Purkinje cell (primary cell): ENCODE data around the gene TEX30. TPM values are rescaled to one million over a fixed set of nuclear protein-coding genes. Genes with fewer than 3 reads are reported as not detected.

Source experiments
- polyA plus RNA-seq: library from polyadenylated mRNA; unstranded; fragments of >200 nt; fragmentation: Nextera tagmentation; gene quantifications from 2 replicates; pipeline ENCODE4 v1.2.1, GENCODE V29; 2014

The TEX30 gene
- polyA plus RNA-seq = 64.3 and 87.1 TPM in 2 replicates

DNA sequence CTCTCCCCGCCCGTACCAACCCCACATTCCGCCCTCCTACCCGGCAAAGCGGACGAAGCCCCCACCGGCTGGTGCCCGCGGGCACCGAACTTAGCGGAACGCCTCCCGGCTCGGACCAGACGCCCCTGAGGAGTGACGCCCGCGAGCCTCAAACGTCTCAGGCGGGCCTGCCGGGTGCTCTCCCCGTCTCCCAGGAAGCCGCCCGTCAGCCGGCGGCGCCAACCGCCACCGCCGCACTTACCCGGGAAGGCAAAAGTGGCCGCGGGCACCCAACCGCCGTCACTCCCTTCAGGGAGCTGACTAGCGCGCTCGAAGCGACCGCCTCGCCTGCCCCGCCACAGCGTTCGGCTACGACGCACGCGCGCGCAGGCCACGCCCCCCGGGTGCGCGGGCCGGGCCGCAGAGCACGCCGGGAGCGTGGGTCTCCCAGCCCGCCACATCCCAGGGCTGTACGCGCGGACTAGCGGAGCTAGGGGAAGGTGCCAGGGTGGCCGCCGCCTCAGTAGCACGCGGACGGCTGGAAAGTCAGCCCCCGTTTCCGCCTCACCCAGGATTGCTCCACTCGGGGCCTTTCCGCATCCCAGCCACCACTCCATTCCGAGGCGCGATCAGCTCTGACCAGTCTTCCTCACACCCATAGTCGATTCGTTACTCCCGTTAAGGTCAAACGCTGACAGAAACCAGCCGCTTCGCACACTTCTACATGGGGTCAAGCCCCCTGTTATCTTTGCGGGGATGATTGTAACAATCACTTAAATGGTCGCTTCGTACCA lies at the start of gene TEX30:
Gene TEX30, minus strand, starts transcription at position 346 of the 773 bp plus-strand sequence. CDS start 3,760 bp downstream, outside the sequence.

DNA sequence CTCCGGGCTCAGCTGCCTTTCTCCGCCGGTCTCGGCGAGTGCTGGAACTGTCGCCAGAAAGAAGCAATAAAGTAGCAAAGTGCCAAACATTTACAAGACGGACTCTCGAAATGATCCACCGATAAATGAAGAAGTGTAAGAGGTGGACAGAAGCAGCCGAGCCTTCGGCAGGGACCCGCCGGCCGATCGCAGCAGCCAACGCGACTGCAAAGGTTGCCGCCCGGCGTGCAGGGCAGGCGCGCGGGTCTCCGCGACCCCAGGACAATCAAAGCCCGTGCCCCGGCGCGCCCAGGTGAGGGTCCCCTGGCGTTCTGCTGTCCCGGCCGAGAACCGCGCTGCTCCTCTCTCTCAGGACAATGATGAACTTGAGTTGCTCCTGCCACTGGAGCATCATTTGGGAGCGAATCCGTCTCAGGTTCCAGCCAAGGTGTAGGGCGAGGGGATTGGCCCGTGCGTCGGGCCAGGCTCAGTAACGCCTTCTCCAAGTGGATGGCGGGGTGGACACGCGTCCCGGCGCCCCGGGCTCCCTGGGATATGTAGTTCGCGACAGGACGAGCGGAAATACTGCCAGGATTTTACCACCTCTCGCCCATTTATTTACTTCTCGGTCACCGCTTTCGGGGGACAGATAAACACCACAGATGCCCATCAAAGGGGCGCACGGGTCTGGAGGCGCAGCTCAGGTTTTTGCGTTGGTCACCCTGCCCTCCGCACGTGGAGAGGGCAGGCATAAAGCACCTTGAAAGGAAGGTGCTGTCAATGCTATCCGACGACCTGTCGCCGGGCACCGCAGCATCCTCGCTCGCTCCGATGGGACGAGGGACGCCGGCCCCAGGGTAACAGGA lies 25.2 kb upstream of the TEX30 start, which contains the start of the genes BIVM and POGLUT2:
Gene BIVM, plus strand, starts transcription at position 539 of the 845 bp plus-strand sequence. CDS start 8,149 bp downstream, outside the sequence.
Gene POGLUT2, minus strand, starts transcription at position 396 of the 845 bp plus-strand sequence. Its CDS starts 306 bp downstream, at position 90.

Other genes starting within 250 kb of the TEX30 start
- 17.7 and 20.5 TPM in 2 replicates for gene TPP2, start 176.8 kb downstream of the TEX30 start, polyA plus RNA-seq
- gene METTL21C, start 78.7 kb downstream of the TEX30 start, polyA plus RNA-seq = 21.0 and 24.3 TPM in 2 replicates
- 3.0 and 3.1 TPM in 2 replicates for gene POGLUT2, start 25.2 kb upstream of the TEX30 start, polyA plus RNA-seq
- gene BIVM, start 25.3 kb upstream of the TEX30 start, polyA plus RNA-seq = 13.9 and 22.3 TPM in 2 replicates
- 42.5 and 64.6 TPM in 2 replicates for gene ERCC5, start 72.2 kb upstream of the TEX30 start, polyA plus RNA-seq